ENCODE measurements around the gene CCR2.

The CCR2 gene

GRCh38 chr3:46351646-46352045 lies 2.3 kb upstream of the CCR2 start:
- CTCF ChIA-PET, result no interaction called here
- H3K4me3 ChIP-seq (ENCODE audit: low read depth, low read length), result no peak overlapping the region
- no peak for TF ChIP-seq CTCF (IDR thresholded peaks at IDR 0.05; ENCODE audit: insufficient read depth, low read length, missing control alignments)
- POLR2A ChIA-PET, result no interaction called here
- no peak for DNase-seq (ENCODE audit: low read depth, low spot score)

GRCh38 chr3:46353090-46353489 lies 821 bp upstream of the CCR2 start:
- ChIA-PET POLR2A (no interaction called here), CTCF (no interaction called here)
- no peak overlapping the region for H3K4me3 ChIP-seq (ENCODE audit: low read depth, low read length)
- no peak for DNase-seq (ENCODE audit: low read depth, low spot score)
- no peak for TF ChIP-seq CTCF (IDR thresholded peaks at IDR 0.05; ENCODE audit: insufficient read depth, low read length, missing control alignments)

- TF ChIP-seq CTCF (IDR thresholded peaks at IDR 0.05; ENCODE audit: insufficient read depth, low read length, missing control alignments), result no peak
- ChIA-PET POLR2A (interaction anchor here (0.6 kb wide), 1 partner anchor 19 kb away, joined by 3 read pairs; no protein-coding TSS in a partner anchor), CTCF (interaction anchor here (1.2 kb wide), 1 partner anchor 23 kb away, joined by 3 read pairs; no protein-coding TSS in a partner anchor)
- DNase-seq (ENCODE audit: low read depth, low spot score), result no peak
- H3K4me3 ChIP-seq (ENCODE audit: low read depth, low read length), result no peak overlapping the region
These were observed 567 bp downstream of the CCR2 start for GRCh38 chr3:46354478-46354877.

GRCh38 chr3:46354984-46355383 lies 1.1 kb downstream of the CCR2 start:
- DNase-seq (ENCODE audit: low read depth, low spot score), result no peak
- POLR2A ChIA-PET, result interaction anchor here (0.6 kb wide), 1 partner anchor 20 kb away, joined by 3 read pairs; no protein-coding TSS in a partner anchor
- CTCF ChIA-PET, result interaction anchor here (1.2 kb wide), 1 partner anchor 23 kb away, joined by 3 read pairs; no protein-coding TSS in a partner anchor
- H3K4me3 ChIP-seq (ENCODE audit: low read depth, low read length), result no peak overlapping the region
- no peak for TF ChIP-seq CTCF (IDR thresholded peaks at IDR 0.05; ENCODE audit: insufficient read depth, low read length, missing control alignments)

- no peak for TF ChIP-seq CTCF (IDR thresholded peaks at IDR 0.05; ENCODE audit: insufficient read depth, low read length, missing control alignments)
- DNase-seq (ENCODE audit: low read depth, low spot score), result no peak
- no peak overlapping the region for H3K4me3 ChIP-seq (ENCODE audit: low read depth, low read length)
- CTCF ChIA-PET, result no interaction called here
- POLR2A ChIA-PET, result no interaction called here
These were observed 2.4 kb downstream of the CCR2 start for GRCh38 chr3:46356276-46356675.

- no peak overlapping the region for H3K4me3 ChIP-seq (ENCODE audit: low read depth, low read length)
- POLR2A ChIA-PET, result no interaction called here
- DNase-seq (ENCODE audit: low read depth, low spot score), result no peak
- CTCF ChIA-PET, result no interaction called here
- TF ChIP-seq CTCF (IDR thresholded peaks at IDR 0.05; ENCODE audit: insufficient read depth, low read length, missing control alignments), result no peak
These were observed 3.0 kb downstream of the CCR2 start for GRCh38 chr3:46356909-46357308.

All from AG04449 (cell line).